ENCODE data around the gene SLC36A1. TPM values are rescaled to one million over a fixed set of nuclear protein-coding genes. Genes with fewer than 3 reads are reported as not detected.
"Not testable (repeated sequence)": the region's sequence is repeated elsewhere in the genome, so short reads cannot be mapped to it uniquely, and the experiment has no call there.

Gene SLC36A1
- total RNA-seq, 1 experiment from 2014 or later, result 11.0 TPM

DNA sequence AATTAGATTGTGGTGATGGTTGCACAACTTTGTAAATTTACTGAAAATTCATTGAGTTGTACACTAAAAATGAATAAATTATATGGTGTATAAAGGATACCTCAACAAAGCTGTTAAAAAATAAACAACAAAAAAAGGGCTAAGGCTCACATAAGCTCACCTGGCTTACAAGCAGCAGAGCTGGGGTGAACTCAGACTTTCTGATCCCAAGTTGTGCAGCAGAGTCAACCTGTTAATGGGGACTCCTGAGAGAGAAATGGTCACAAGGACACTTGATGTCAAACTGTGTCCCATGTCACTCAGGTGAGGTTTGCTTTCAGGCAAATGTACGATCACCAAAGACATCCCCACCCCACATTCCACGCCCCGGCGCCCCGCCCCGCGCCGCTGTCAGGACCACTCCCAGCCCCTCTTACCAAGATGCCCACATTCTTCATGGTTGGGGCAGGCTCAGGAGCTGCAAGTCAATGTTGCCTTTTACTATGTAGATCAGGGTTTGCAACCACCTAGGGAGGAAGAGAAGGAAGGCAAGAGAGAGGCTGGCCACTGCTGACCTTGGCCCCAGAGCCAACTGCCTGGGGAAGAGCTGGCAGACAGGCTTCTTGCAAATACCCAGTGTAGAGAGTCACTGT lies 22.4 kb upstream of the SLC36A1 start:
- H3K27ac ChIP-seq, result no peak overlapping the region
- H3F3A ChIP-seq (ENCODE audit: insufficient read depth, low read depth), result no peaks in the 10 kb centered on the region
- no peak overlapping the region for H3K4me3 ChIP-seq
- H3K36me3 ChIP-seq (ENCODE audit: low read depth), result no peaks in the 10 kb centered on the region
- DNase-seq, result no peak
- intact Hi-C loops (cut with micrococcal nuclease; ENCODE audit: unreplicated experiment), result no loop called here
- CTCF ChIA-PET, result no interaction called here
- TF ChIP-seq EZH2 (IDR thresholded peaks at IDR 0.05; ENCODE audit: low read depth) (no peak), CTCF (conservative IDR thresholded peaks at IDR 0.05) (no peak)
- H3K4me1 ChIP-seq (replicated peaks; ENCODE audit: insufficient read depth), result no peaks in the 10 kb centered on the region
- no peaks in the 10 kb centered on the region for H3K9me2 ChIP-seq (ENCODE audit: insufficient read depth)
- no peaks in the 10 kb centered on the region for H4K20me1 ChIP-seq (ENCODE audit: insufficient read depth)
- no peaks in the 10 kb centered on the region for H3K79me2 ChIP-seq (ENCODE audit: low read depth)
- H3K9me3 ChIP-seq (ENCODE audit: insufficient read depth, low read depth), result no peaks in the 10 kb centered on the region
- H2AFZ ChIP-seq, result no peak overlapping the region
- H3K4me2 ChIP-seq, result no peak overlapping the region
- no TSS peak for BruUV-seq (replicated peaks)
- POLR2A ChIA-PET (ENCODE audit: unreplicated experiment), result no interaction called here
- H3K27me3 ChIP-seq (ENCODE audit: insufficient read depth, low read depth), result peaks cover 23% of the 10 kb centered on the region

DNA sequence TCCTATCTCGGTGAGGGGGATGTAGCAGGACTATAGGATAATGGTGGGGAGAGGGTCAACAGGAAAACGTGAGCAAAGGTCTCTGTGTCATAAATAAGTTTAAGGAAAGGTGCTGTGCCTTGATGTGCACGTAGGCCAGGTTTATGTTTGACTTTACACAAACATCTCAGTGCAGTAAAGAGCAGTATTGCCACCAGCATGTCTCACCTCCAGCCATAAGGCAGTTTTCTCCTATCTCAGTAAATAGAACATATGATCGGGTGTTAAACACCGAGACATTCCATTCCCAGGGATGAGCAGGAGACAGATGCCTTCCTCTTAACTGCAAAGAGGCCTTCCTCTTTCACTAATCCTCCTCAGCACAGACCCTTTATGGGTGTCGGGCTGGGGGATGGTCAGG lies 21.1 kb upstream of the SLC36A1 start:
- intact Hi-C loops (cut with micrococcal nuclease; ENCODE audit: unreplicated experiment); H3K9me2 ChIP-seq (ENCODE audit: insufficient read depth); BruUV-seq (replicated peaks); H3K9me3 ChIP-seq (ENCODE audit: insufficient read depth, low read depth); H3K36me3 ChIP-seq (ENCODE audit: low read depth); H3K4me1 ChIP-seq (replicated peaks; ENCODE audit: insufficient read depth); H4K20me1 ChIP-seq (ENCODE audit: insufficient read depth); CTCF ChIA-PET; H3K4me2 ChIP-seq; DNase-seq; H3K27ac ChIP-seq; POLR2A ChIA-PET (ENCODE audit: unreplicated experiment); H3F3A ChIP-seq (ENCODE audit: insufficient read depth, low read depth); H3K79me2 ChIP-seq (ENCODE audit: low read depth); H2AFZ ChIP-seq; H3K4me3 ChIP-seq: not testable (repeated sequence)
- peaks cover 18% of the 10 kb centered on the region for H3K27me3 ChIP-seq (ENCODE audit: insufficient read depth, low read depth)

- Histone ChIP-seq H3K79me2 (ENCODE audit: low read depth) (no peaks in the 10 kb centered on the region), H3K9me2 (ENCODE audit: insufficient read depth) (no peaks in the 10 kb centered on the region), H3K4me2 (no peak overlapping the region), H3K9me3 (ENCODE audit: insufficient read depth, low read depth) (no peaks in the 10 kb centered on the region), H3K27me3 (ENCODE audit: insufficient read depth, low read depth) (peaks cover 14% of the 10 kb centered on the region; the same call in 1 of the 2 replicates), H3F3A (ENCODE audit: insufficient read depth, low read depth) (no peaks in the 10 kb centered on the region), H3K27ac (no peak overlapping the region), H3K36me3 (ENCODE audit: low read depth) (no peaks in the 10 kb centered on the region), H2AFZ (no peak overlapping the region), H4K20me1 (ENCODE audit: insufficient read depth) (no peaks in the 10 kb centered on the region), H3K4me1 (replicated peaks; ENCODE audit: insufficient read depth) (no peaks in the 10 kb centered on the region), H3K4me3 (no peak overlapping the region)
- TF ChIP-seq EZH2 (IDR thresholded peaks at IDR 0.05; ENCODE audit: low read depth), result no peak
- no peak for TF ChIP-seq CTCF (conservative IDR thresholded peaks at IDR 0.05)
- ChIA-PET CTCF (no interaction called here), POLR2A (ENCODE audit: unreplicated experiment) (no interaction called here)
- intact Hi-C loops (cut with micrococcal nuclease; ENCODE audit: unreplicated experiment), result no loop called here
- DNase-seq, result no peak
- BruUV-seq (replicated peaks), result no TSS peak
Observed at GRCh38 chr5:151427258-151427657, 20.1 kb upstream of the SLC36A1 start.

GRCh38 chr5:151430731-151431130 lies 16.7 kb upstream of the SLC36A1 start:
- no peaks in the 10 kb centered on the region for H4K20me1 ChIP-seq (ENCODE audit: insufficient read depth)
- no peak overlapping the region for H3K4me3 ChIP-seq
- no peak for DNase-seq
- ChIA-PET CTCF (no interaction called here), POLR2A (ENCODE audit: unreplicated experiment) (no interaction called here)
- intact Hi-C loops (cut with micrococcal nuclease; ENCODE audit: unreplicated experiment), result no loop called here
- H3F3A ChIP-seq (ENCODE audit: insufficient read depth, low read depth), result no peaks in the 10 kb centered on the region
- H3K27me3 ChIP-seq (ENCODE audit: insufficient read depth, low read depth), result no peaks in the 10 kb centered on the region
- TF ChIP-seq CTCF (conservative IDR thresholded peaks at IDR 0.05) (no peak), EZH2 (IDR thresholded peaks at IDR 0.05; ENCODE audit: low read depth) (no peak)
- no peak overlapping the region for H3K4me2 ChIP-seq
- no peaks in the 10 kb centered on the region for H3K4me1 ChIP-seq (replicated peaks; ENCODE audit: insufficient read depth)
- no peaks in the 10 kb centered on the region for H3K36me3 ChIP-seq (ENCODE audit: low read depth)
- H2AFZ ChIP-seq, result no peak overlapping the region
- no peaks in the 10 kb centered on the region for H3K9me2 ChIP-seq (ENCODE audit: insufficient read depth)
- no peaks in the 10 kb centered on the region for H3K79me2 ChIP-seq (ENCODE audit: low read depth)
- no peak overlapping the region for H3K27ac ChIP-seq
- no TSS peak for BruUV-seq (replicated peaks)
- no peaks in the 10 kb centered on the region for H3K9me3 ChIP-seq (ENCODE audit: insufficient read depth, low read depth)
